H1 (cell line): ENCODE measurements around the gene PKNOX1.
"Not testable (repeated sequence)": the region's sequence is repeated elsewhere in the genome, so short reads cannot be mapped to it uniquely, and the experiment has no call there.

Experiments used
- CEBPB ChIP-seq: IDR thresholded peaks from 2 replicates; pipeline ENCODE4 v1.6.1; 2012; ENCODE audit warnings: low read depth, low read length
- EGR1 ChIP-seq: IDR thresholded peaks from 2 replicates; pipeline ENCODE4 v1.6.1; 2011; ENCODE audit warnings: low read depth, low read length, borderline replicate concordance
- HDAC6 ChIP-seq: IDR thresholded peaks from one replicate; pipeline ENCODE4 v1.7.1; 2012; ENCODE audit warnings: low read depth, mild to moderate bottlenecking, inconsistent platforms, low read length, moderate library complexity
- SIN3A ChIP-seq, 2 experiments: IDR thresholded peaks in 1 of 2; conservative IDR thresholded peaks in 1 of 2; 2 replicates each; pipeline ENCODE4 v1.6.1; 2011 to 2012; ENCODE audit warnings: low read length in 2 of 2, improper control_type of control experiment in 1 of 2, low read depth in 1 of 2, mild to moderate bottlenecking in 1 of 2

DNA sequence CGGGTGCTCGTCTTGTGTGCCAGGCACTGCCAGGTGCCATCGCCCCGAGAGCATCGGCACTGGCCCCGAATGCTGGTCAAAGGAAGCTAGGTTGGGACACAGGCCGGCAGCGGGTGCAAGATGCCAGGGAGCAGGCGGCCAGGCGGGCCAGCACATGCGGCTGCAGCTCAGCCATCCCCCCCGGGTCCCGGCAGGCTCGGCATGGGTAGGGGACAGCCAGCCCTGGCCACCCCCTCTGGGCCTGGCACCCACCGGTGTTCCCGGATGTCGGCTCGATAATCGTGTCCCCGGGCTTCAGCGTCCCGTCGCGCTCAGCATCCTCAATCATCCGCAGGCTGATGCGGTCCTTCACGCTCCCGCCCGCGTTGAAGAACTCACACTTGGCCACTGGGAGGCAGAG is 91.6 kb downstream of the PKNOX1 start:
- TF ChIP-seq CEBPB; SIN3A (conservative IDR thresholded peaks at IDR 0.05 in 1 of 2, IDR thresholded peaks at IDR 0.05 in 1 of 2; ENCODE audit: low read depth in 1 of 2, low read length in 2 of 2); HDAC6; EGR1: not testable (repeated sequence)
